ENCODE results near the gene WDR6.

Gene WDR6, protein sequence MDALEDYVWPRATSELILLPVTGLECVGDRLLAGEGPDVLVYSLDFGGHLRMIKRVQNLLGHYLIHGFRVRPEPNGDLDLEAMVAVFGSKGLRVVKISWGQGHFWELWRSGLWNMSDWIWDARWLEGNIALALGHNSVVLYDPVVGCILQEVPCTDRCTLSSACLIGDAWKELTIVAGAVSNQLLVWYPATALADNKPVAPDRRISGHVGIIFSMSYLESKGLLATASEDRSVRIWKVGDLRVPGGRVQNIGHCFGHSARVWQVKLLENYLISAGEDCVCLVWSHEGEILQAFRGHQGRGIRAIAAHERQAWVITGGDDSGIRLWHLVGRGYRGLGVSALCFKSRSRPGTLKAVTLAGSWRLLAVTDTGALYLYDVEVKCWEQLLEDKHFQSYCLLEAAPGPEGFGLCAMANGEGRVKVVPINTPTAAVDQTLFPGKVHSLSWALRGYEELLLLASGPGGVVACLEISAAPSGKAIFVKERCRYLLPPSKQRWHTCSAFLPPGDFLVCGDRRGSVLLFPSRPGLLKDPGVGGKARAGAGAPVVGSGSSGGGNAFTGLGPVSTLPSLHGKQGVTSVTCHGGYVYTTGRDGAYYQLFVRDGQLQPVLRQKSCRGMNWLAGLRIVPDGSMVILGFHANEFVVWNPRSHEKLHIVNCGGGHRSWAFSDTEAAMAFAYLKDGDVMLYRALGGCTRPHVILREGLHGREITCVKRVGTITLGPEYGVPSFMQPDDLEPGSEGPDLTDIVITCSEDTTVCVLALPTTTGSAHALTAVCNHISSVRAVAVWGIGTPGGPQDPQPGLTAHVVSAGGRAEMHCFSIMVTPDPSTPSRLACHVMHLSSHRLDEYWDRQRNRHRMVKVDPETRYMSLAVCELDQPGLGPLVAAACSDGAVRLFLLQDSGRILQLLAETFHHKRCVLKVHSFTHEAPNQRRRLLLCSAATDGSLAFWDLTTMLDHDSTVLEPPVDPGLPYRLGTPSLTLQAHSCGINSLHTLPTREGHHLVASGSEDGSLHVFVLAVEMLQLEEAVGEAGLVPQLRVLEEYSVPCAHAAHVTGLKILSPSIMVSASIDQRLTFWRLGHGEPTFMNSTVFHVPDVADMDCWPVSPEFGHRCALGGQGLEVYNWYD

GRCh38 chr3:49007068-49007770, at the start of gene WDR6:
WDR6 (plus strand) TSS chr3:49007391; CDS start chr3:49007432, 41 bp downstream.
- peak; percentile 97 to 98 for DNase-seq

DNA sequence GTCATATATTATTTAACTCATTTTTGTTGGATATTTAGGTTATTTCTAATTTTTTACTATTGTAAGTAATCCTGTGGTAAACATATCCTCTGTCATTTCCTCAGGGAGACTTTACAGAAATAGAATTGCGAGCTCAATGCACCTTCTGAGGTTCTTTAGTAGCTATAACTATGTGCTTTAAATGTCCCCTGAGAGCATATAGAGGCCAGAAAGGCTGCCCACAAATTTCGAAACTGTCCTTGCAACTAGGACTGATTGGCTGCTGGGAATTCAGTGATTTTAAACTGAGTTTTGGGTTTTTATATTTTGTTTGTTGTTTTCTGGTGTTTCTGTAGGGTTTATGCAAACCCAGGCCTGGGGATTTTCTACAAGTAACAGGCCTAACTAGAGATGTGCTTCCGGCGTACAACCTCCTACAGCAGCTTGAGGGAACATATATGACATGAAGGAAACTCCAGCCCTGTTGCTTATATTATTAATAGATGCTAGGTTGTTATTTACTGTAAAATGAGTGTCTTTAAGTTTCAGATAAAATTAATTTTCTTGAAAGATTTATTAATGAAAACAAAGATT, 46.3 kb upstream of the WDR6 start:
- DNase-seq = no peak

- DNase-seq = no peak
Observed at GRCh38 chr3:48962340-48962739, 44.9 kb upstream of the WDR6 start.

DNA sequence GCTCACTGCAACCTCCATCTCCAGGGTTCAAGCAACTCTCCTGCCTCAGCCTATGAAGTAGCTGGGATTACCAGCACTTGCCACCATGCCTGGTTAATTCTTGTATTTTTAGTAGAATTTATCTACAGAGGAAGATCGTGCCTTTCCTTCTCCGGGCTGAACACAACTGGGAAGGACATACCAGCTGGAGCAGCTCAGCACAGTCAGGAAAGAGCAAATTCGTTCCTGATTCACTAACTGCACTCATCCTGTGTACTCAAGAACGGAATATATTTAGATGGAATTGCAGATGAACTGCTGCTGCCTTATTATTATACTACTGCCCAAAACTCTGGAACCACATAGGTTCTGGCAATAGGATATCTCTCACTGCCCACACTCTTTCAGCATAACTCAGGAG, 44.3 kb upstream of the WDR6 start:
- no peak for DNase-seq

GRCh38 chr3:48963591-48963990, 43.6 kb upstream of the WDR6 start:
- DNase-seq = no peak

- DNase-seq = no peak
Observed at GRCh38 chr3:48966367-48966766, 40.8 kb upstream of the WDR6 start.

DNA sequence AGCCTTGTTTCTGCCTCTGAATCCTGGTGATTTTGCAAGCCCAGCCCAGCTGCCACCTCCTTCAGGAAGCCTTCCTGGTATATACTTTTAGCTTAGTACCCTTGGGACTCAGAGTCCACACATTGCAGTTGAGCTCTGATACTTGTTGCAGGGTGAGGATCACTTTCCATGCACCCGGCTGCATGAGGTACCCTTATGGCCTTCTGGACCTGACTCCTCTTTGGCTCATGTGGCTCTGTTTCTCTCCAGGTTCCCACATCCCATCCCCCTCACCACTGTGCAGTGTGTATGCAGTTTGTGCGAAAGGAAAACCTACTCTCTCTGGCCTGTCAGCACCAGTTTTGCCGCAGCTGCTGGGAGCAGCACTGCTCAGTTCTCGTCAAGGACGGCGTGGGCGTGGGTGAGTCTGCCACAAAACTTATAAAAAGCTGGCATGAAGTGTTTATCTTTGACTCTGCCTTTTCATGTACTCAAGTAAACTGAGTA, 40.3 kb upstream of the WDR6 start:
- peak; percentile 62 to 68 for DNase-seq

DNA sequence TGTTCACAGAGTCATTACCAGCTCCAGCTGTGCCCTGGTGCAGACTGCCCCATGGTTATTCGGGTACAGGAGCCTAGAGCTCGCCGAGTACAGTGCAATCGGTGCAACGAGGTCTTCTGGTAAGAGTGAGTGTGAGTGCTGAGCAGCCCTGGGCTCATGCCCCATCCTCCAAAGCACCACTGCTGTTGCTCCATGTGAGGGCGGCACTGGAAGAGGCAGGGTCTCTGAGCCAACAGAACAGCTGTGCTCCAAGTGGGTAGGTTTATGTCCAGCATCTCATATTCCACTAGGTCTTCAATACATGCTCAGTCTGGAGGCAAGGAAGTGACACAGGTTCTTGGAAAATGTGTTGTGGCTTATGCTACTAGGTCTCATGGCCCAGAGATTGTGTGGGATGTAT, 36.6 kb upstream of the WDR6 start:
- DNase-seq = no peak

DNA sequence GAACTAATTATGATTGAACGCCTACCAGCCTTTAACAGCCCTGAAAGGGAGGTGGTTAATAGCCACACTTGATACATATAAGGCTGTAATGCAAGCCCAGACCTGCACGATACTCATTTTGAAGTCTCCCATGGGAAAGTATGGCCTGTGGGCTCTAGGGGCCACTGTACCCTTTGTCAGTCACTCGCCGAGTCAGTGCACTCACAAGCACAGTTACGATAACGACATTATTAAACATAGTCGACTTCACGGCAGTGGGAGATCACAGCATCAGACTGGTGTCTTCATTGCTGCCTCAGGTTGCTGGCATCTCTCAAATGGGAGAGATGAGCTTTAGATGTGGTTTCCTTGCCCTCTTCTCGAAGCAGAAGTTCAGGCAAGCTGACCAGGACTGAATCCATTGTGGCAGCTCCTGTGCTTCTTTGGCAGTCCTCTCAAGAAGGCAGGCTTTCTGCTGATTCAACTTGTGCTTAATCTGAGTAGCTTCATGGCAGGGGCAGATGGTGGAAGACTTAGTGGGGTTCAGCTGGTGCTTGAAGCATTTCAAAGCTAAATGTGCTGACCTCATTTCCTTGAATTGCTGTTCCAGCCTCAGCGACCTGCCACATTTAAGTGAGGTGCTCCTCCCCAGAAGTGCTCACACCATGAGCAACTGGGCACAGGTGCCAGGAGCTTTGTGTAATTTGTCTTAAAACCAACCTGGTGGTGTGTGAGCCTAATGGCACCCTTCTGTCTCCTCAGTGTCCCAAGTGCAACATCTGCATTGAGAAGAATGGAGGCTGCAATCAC, 32.9 kb upstream of the WDR6 start:
- DNase-seq = no peak

- DNase-seq = no peak
Observed at GRCh38 chr3:48979451-48979850, 27.7 kb upstream of the WDR6 start.

- no peak for DNase-seq
Observed at GRCh38 chr3:48980295-48980694, 26.9 kb upstream of the WDR6 start.

- DNase-seq = no peak
Observed at GRCh38 chr3:48982016-48982415, 25.2 kb upstream of the WDR6 start.

DNA sequence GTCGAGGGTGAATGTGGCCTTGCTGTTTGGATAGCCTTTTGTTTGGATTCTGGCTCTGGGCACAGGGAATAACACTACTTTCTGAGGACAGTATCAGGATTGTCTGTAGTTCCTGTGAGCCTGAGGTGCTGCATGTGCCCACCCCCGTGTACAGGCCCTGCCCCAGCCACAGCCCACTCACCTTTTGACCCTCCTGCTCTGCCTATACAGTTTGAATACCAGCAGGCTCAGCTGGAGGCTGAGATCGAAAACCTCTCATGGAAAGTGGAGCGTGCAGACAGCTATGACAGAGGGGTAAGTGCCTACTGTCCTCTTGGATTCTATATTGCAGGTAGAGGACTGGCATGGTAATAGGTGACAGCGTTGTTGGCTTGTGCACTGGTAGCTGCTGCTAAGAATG, 24.5 kb upstream of the WDR6 start:
- no peak for DNase-seq

DNA sequence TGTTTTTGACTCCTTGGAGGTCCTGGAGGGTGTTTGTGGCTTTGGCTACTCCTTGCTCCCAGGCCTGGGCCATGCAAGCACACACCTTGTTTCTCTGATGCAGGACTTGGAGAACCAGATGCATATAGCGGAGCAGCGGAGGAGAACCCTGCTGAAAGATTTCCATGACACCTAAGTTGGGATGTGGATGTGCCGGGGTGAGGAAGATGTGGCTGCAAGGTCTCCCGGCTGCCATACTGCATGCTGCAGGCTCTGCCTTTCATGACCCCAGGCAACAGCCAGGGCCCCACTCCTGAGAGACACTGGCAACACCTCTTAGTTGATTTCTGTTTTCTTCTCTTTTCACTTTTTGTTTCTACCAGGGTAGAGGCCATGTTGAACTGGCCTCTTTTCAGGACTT, 24.1 kb upstream of the WDR6 start:
- no peak for DNase-seq

GRCh38 chr3:48984663-48985062, 22.5 kb upstream of the WDR6 start:
- no peak for DNase-seq

DNA sequence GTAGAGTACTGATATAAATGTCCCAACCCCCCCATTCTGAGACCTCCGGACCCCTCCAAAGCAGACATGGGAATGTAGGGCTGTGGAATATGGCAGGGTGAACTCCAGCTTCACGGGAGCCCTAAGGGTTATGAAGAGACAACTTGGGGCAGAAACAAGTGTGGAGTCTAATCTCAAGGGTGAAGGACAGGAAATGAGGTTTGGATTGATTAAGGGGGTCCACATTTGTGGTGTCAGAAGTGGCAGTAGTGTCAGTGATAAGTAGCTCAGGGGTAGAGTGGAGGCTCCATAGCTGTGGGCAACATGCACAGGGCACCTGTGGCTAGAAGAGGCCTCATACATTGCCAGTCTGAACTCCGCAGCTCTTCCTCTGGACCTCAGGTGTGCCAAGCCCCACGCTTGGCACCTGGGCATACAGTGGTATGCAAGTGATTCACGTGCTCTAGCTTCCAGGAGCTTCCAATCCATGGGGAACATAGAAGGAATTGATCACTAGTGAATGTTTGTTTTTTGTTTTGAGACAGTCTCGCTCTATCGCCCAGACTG, 21.3 kb upstream of the WDR6 start:
- no peak for DNase-seq

DNA sequence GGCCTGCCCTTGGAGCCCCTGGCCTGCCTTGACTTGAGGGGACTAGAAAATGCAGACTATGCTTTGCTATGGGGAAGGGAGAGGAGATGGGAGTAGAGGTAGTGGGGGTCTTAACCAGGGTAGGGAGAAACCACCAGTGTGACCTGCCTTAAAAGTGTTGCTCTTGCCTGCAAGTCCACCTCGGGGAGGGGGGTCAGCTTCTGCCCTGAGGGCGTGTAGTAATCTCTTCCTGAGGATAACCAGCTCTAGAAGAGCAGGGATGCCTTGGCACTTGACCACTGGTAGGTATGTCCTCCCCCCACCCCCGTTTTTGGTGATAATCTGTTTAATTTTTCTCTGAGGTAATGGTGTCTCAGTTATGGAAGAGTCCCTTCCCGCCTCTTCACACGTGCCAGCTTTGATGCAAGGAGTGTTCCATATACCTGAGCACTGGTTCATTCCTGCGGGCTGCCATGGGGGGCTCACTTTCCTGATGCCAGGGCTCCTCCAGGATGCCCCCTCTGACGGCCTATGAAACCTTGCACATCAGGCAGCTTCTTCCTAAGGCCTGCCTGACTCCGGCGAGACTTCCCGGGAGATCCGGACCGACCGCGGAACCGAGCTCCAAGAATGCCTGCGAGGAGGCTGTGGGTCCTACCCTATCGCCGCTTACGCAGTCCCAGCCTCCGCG, 17.9 kb upstream of the WDR6 start:
- no peak for DNase-seq

- peak; percentile 82 to 86 for DNase-seq
Observed at GRCh38 chr3:48989796-48990635, 17.2 kb upstream of the WDR6 start, which contains the start of gene P4HTM. P4HTM (plus strand) TSS chr3:48990241; CDS start chr3:48990257, 16 bp downstream.

All from activated CD4-positive, alpha-beta T cell treated with anti-CD3 and anti-CD28 coated beads, Interleukin-2, amount 50 U/mL, for 48 hours (primary cell).